ENCODE measurements around the gene PDILT.

Gene PDILT

DNA sequence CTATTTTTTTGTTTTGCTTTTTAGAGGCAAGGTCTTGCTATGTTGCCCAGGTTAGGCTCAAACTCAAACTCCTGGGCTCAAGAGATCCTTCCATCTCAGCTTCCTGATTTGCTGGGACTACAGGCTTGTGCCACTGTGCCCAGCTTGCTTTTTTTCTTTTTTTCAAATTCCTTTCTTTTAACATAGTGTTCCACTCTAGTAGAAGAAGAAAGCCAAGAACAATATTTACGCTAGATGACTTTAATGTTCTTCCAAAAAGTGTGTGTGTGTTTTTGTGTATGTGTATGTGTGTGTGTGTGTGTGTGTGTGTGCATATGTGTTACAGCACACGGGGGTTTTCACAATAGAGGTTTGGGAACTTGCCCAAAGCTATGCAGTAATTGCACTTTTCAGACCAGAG lies 41.3 kb downstream of the PDILT start:
- DNase-seq (ENCODE audit: low read depth), result no peak

DNA sequence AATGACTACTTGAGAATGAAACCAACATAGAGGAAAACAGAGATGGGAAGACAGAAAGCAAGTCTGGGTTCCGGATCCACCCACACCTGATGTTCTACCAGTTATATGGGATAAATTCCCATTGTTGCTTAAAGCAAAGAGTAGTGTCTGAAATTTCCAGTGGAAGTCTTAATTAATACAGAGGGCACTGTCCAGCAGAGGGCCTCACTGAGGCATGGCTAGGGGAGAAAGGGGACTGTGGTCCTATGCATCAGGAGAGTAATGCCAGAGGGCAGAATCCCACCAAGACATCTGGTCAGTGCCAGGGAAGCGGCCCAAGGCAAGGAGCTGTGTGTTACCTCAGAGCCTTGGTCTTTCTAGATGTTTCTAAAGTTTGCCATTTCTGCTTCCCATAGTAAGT lies 44.5 kb downstream of the PDILT start:
- no peak for DNase-seq (ENCODE audit: low read depth)

DNA sequence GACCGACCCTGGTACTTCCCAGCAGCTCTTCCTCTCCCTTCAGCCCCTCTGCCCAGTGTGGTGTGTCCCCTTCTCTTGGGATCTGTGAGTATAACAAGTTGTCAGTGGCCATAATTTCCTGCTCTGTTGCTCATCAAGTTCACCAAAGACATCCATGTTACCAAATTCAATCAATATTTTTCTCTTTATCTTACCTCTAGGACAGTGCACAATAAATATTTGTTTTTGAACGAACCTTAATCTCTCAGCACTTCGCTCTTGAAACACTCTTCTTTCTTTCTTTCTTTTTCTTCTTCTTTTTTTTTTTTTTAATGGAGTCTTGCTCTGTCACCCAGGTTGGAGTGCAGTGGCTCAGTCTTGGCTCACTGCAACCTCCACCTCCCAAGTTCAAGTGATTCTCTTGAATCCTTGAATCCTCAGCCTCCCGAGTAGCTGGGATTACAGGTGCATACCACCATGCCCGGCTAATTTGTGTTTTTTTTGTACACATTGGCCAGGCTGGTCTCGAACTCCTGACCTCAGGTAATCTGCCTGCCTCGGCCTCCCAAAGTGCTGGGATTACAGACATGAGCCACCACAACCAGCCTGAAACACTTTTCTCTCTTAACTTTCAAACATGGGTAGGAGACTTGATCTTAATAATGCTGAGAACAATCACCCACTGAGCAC lies 49.3 kb downstream of the PDILT start:
- DNase-seq (ENCODE audit: low read depth), result no peak

DNA sequence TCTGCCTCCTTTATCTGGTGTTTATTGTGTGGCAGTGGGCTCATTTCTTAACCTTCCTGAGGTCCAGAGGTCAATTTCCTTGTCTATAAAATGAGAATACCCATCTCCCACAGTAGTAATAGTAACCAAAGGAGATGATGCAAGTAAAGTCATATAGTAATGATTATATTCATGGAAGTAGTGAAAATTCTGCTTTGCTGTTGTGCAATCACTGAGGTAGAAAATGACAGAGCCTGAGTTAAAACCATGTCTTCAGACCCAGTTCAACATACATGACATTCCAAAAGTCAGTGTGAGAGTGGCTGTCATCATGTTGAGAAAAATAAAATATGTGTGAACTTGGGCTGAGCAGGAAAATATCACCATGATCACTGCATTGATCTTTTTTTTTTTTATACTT lies 51.2 kb downstream of the PDILT start:
- DNase-seq (ENCODE audit: low read depth), result no peak

DNA sequence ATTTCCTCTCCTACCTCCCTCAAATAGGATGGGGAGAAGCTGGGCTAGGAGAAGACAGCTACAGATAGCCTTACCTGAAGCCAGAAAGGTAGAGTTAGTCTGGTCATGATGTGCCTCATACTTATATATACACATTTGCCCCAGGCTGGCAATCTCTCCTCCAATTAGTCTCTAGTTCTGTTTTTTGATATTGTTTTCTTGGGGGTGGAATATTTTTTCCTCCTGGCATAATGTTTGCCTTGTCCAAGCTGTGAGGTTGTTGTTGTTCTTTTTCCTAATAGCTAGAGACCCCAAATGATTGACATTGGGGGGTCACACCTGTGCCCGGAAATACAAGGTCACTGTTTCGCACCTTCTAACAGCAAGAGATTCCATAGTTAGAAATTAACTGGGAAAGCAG lies 51.9 kb downstream of the PDILT start, which contains the start of gene UMOD:
TSS of gene UMOD (minus strand) at position 101 of the 400 bp plus-strand sequence. CDS start 1,978 bp downstream, outside the sequence.
- DNase-seq (ENCODE audit: low read depth), result no peak

DNA sequence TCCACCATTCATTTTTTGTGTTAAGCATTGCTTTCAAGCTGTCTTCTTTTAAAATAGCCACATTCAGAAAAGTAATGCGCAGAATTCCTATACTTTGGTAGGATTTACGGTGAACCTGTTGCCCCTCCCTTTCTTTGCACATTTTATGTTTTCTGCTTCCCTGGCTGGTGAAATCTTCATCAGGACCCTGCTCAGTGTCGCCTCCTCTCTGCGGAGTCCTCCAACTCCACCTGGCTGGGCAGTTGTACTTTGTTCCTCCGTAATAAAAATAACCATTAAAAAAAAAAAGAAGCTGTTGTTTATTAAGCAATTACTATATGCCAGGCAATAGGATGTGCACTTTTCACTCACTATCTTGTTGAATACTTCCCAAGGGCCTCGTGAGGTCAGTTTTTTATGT lies 54.9 kb downstream of the PDILT start:
- no peak for DNase-seq (ENCODE audit: low read depth)

DNA sequence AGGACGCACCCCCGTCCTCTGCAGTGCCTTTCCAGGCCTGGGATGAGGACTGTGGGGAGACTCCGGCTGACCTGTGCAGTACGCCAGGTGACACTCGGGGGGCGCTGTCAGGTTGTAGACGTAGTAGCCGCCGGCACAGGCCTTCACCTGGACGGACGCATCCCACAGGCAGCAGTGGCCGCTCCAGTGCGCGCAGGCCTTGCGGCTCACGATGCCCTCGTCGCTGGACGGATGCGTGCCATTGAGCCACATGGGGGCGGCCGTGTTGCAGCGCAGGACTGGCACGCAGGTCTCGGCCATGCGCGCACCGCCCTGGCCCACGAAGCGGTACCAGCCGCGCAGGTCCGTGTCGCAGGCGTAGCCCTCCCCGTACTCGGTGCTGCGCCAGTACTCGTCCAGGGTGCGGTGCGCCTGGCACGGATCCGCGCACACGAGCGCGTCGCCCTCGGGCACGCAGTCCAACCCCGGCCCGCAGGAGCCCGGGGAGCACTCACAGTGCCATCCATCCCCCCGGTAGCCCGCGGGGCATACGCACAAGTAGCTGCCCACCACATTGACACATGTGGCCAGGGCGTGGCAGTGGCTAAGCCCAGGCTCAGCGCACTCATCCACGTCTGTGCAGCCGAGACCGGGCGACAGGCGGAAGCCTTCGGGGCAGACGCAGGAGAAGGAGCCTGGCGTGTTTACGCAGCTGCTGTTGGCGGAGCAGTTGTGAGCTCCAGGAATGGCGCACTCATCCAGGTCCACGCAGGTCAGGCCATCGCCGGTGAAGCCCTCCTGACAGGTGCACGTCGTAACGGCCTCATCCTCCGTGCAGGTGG lies 56.0 kb downstream of the PDILT start:
- no peak for DNase-seq (ENCODE audit: low read depth)

DNA sequence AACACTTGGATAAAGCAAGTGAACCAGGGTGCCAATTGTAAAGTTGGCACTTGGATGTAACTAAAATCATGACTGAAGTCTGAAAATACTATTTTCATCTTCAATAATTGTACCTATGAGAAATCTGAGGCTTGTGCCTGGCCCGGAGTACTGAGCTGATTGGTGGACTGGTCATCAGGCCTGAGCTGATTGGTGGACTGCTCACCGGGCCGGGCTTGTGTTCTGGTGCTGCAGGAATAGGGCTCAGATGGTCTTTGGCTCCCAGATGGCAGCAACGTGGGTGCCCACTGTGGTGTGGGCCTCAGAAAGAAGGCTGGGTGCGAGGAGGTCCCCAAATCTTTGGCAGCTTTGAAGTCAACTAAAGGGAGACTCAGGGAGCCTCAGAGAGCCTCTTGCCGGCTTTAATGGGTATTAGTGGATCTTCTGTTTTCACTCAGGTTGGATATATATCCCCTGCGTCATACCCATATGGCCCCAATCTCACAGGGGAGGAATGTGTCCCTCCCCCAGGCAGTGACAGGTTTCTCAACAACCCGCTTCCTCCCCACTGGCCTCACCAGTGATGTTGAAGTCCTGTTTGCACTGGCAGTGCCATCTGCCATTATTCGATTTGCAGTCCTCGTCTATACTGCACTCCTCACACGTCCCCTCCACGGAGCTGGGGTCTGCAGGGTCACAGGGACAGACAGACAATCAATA lies 56.7 kb downstream of the PDILT start:
- no peak for DNase-seq (ENCODE audit: low read depth)

DNA sequence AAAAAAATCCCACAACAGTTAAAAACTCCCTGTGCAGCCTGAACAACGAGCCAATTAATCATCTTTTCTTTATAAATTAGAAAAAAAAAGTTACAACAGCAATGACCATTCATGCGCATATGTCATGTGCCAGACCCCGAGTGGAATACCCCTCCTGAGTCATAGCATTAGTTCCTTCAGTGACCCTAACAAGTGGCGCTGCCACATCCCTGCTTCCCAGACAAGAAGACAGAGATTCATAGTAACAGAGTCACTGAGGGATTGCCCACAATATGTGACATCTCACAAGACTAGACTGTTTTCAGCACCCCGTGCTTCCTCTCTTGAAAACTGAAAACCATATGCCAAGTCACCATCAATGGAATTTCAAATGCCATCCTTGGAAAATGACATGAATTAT lies 59.9 kb downstream of the PDILT start:
- no peak for DNase-seq (ENCODE audit: low read depth)

DNA sequence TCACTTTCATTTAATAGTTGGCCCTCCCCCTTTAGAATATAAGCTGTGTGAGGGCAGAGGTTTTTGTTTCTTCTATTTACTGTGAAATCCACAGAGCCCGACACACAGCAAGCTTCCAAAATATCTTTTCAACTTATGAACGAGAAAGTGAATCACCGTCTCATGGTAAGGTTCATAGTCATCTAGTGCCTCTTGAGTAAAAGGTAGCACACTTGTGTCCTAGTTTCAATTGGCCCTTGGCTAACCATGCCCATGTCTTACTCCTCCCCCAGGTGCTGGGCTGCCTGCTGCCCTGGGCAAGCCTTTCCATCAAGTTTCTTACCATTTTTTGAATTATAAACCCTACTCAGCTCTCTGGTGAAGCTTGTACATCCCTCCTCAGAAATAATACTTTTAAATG lies 64.8 kb downstream of the PDILT start:
- no peak for DNase-seq (ENCODE audit: low read depth)

DNA sequence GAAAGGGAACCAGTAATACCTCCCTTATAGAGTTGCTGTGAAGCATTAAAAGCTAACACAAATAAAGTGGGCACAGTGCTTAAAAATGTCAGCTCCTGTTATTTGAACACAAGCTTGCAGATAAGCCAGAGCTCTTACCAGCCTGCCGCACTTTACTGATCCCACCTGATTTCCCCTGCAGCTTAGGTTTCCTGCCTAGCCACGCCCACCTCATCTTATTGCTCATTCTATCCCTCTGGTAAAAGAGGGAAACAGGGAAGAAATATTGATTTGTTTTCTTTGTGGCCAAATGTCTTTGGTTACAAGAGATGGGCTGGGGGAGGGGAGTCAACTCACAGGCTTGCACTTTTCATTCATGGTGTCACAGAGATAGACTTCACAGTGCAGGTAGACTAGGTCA lies 67.6 kb downstream of the PDILT start:
- no peak for DNase-seq (ENCODE audit: low read depth)

DNA sequence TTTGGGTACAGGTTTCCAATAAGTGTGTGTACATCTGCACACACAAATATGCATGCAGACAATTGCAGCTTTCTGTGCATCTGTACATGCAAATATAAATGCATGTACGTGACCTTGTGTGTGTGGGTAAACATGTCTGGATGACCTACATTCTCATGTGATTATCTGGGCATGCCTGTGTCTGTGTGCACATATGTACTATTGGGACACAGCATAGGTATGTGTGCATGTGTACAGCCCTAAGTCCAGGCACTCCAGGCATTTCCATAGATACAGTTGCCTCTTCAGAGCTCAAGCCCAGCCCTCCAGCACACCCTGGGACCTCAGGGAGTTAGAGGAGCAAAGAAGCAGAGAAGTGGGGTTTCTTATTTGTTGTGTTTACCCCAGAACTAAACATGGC lies 70.1 kb downstream of the PDILT start:
- no peak for DNase-seq (ENCODE audit: low read depth)

DNA sequence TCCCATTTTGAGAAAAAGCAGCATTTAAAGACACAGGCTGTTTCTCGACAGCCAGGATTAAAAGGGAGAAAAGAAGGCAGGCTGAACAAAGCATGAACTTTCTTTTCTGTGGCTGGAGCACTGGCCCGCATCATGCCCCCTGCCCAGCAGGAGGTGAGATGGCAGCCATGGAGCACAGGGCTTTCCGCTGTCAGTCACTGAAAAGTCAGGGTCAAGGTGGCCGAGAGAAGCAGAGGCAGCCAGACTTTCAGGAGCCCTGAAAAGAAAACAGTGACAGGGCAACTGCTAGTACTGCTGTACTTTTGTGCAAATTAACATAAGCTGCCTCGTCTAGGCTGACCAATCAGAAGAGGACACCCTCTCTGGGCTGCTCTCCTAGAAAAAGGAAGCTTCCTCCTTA lies 71.4 kb downstream of the PDILT start:
- DNase-seq (ENCODE audit: low read depth), result no peak

DNA sequence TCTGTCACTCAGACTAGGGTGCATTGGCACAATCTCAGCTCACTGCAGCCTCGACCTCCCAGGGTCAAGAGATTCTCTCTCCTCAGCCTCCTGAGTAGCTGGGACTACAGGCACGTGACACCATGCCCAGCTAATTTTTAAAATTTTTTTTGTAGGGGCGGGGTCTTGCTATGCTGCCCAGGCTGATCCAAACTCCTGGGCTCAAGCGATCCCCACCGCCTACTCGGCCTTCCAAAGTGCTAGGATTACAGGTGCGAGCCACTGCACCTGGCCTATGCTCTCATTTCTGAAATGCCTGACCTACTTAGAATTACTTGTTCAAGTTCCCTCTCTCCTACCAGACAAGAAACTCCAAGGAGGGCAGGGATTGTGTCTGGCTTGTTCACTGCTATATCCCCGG lies 72.1 kb downstream of the PDILT start:
- DNase-seq (ENCODE audit: low read depth), result no peak

DNA sequence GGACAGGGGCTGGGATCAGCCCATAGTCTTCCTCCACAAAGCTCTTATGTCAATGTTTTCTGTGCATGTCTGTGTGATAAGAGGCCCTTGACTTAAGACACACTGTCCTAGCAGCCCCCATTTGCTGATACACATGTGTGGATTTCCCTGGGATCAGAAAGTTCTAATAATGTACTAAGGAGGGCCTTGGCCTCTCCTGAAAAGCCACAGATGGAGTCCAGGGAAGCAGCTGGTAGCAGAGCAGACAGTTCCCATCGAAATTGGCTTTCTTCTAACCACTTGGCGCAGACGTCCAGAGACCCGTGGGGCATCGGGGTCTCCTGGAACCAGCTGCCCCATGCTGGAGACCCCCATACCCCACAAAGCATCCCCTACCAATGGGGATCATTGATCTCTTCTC lies 72.9 kb downstream of the PDILT start:
- DNase-seq (ENCODE audit: low read depth), result no peak

DNA sequence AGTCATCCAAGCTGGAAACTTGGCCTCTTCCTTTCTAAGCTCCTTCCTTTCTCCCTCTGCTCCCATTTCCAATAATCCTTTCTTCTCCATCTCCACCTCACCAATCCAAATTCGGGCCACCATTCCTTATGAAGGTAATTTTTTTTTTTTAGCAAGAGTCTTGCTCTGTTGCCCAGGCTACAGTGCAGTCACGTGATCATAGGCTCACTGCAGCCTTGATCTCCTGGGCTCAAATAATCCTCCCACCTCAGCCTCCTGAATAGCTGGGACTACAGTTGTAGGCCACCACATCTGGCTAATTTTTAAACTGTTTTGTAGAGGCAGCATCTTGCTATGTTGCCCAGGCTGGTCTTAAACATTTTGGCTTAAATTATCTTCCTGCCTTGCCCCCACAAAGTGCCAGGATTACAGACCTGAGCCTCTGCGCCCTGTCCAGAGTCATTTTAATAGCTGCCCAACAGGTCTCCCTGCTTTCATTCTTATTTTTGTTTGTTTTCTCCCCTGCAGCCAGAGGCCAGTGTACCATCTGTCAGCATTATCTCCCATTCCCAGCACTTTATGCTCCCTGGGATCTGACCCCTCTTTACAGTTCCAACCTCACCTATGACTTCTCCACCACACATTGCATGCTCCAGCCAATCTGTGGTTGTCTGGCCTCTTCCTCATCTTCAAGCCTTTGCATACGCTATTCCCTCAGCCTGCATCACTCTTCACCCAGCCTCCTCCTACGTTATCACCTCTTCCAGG lies 75.0 kb downstream of the PDILT start:
- no peak for DNase-seq (ENCODE audit: low read depth)

DNA sequence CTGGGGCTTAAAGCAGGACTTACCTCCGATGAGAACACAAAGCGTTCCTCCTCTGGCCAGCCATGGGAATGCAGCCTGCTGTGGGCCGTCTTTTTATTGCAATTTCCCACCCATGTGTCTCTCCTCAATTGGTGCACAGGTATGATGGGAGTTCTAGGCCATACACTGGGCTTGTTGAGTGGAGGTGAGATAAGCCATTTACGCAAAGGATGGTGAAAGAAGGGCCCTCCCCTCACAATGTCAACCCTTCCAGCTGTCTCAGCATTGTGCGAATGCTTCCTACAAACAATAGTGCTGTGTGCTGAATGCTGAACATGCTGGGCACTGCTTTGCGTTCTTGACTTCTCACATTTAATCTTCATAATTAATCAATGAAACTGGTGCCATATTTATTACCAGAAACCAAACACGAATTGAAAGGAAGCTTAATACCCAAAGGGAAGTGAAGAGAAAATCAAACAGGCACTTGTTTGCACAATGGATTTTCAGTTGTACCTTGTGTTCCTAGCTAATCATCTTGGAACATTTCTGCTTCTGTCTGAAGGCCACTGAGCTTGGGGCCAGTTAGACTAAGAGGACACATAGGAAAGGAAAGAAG lies 77.0 kb downstream of the PDILT start, which contains the start of gene GP2:
TSS of gene GP2 (minus strand) at position 70 of the 598 bp plus-strand sequence. CDS start 1,082 bp downstream, outside the sequence.
- no peak for DNase-seq (ENCODE audit: low read depth)

DNA sequence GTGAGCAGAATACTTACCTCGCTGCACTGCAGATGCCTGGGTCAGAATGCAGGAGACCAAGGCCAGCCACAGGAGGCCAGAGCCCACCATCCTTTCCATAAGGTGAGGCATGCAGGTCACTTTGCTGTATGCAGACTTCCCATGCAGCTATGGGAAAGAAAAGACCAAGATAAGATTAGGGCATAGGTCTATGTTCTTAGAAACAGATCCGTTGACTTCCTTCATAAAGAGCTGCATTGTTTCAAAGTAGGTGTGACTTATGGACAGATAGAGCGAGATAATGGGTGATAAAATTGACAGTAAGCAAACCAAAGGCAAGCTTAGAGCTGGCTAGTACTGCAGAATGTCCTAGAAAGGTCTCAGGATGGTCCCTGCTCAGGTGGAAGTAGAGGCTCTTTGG lies 78.2 kb downstream of the PDILT start:
- DNase-seq (ENCODE audit: low read depth), result no peak

DNA sequence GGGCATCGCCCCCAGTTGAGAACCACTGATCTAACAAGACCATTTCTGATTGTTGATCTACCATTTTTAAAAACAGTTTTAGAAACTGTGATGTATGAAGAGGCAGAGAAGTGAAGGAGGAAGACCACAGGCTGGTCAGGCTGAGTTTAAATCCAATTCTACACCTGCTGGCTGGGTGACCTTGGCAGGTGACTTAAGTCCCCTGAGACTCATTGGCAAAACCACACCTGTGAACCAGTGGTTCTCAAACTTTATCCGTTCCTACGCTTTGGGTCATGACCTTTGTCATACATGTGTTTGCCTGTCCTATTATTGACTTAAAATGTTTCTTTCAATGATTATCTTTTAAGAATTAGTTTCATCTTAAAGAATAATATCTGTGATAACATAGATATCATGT lies 79.5 kb downstream of the PDILT start:
- no peak for DNase-seq (ENCODE audit: low read depth)

DNA sequence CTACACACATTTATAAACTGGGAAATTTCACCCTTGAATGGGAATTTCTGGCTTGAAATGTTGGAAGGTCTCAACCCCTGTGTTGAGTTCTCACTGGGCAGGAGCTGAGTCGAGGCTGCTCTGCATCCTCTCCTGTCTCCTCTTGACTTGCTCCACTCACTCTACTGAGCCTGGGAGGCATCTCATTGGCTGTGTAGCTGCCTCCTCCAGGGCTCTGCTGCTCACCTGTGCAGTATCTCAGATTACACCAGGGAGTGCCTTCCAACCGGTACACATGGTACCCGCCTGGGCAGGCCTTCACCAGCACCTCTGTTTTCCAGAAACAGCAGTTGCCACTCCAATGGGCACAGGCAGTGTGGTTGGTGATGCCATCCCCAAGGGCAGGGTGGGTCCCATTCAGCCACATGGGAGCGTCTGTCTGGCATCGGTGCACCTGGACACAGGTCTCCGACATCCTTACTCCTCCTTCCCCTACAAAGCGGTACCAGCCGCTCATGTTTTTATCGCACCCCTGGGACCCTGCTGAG lies 80.9 kb downstream of the PDILT start:
- DNase-seq (ENCODE audit: low read depth), result no peak

DNA sequence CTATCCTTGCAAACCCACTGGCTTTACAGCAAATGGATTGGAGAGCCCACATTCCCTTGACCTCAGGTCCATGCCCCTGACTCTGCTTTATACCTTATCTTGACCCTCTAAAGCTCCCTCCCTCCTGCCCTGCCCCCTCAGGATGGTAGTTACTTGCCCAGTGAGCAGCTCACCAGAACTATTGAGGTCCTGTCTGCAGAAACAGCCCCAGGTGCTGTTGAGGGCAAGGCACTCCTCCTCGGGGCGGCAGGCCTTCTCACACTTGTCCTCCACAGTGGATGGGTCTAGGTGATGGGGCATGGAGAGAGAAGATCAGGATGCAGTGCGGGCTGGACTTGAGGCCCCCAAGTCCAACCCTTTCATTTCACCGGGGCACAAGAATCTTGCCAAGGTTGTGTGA lies 81.8 kb downstream of the PDILT start:
- no peak for DNase-seq (ENCODE audit: low read depth)

DNA sequence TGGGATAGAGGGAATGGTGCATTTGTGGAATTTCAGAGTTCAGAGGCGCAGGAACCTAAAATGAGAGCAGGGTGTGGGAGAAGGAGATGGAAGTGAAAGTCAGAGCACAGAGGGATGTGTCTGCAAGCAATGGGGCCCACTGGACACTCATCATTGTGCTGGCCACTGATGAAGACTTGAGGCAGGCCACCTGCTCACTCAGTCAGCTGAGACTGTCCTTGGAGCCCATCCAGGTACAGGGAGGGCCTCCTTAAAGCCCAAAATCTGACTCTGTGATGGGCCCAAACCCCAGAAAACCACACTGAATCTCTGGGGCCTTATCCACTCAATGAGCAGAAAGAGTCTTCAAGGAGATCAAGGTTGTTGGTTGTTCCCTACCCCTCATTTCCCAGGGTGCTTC lies 82.9 kb downstream of the PDILT start:
- DNase-seq (ENCODE audit: low read depth), result no peak

Data from HS-5 (cell line).